IPS-20b (cell line): ENCODE measurements around the gene LRRC8B.
"Not testable (repeated sequence)": the region's sequence is repeated elsewhere in the genome, so short reads cannot be mapped to it uniquely, and the experiment has no call there.

Source experiments
- H3K27ac ChIP-seq: one replicate; pipeline ENCODE4 v1.5.1; 2013; ENCODE audit warnings: low read length
- H3K27me3 ChIP-seq: 2 replicates; pipeline ENCODE4 v1.6.1; 2013; ENCODE audit warnings: mild to moderate bottlenecking, low read length, inconsistent platforms; ENCODE audit not compliant: insufficient read depth
- H3K36me3 ChIP-seq: 2 replicates; pipeline ENCODE4 v1.6.1; 2013; ENCODE audit warnings: low read depth, mild to moderate bottlenecking, inconsistent platforms, low read length, moderate library complexity; ENCODE audit not compliant: insufficient read depth
- H3K4me1 ChIP-seq: 2 replicates; pipeline ENCODE4 v1.6.1; 2013; ENCODE audit warnings: mild to moderate bottlenecking, control low read depth, inconsistent platforms, low read length, moderate library complexity; ENCODE audit not compliant: insufficient read depth
- H3K4me3 ChIP-seq: 2 replicates; pipeline ENCODE4 v1.5.1; 2013; ENCODE audit warnings: mild to moderate bottlenecking, low read length, inconsistent platforms
- H3K9ac ChIP-seq: 2 replicates; pipeline ENCODE4 v1.6.1; 2013; ENCODE audit warnings: low read depth, mild to moderate bottlenecking, inconsistent platforms, low read length, moderate library complexity
- H3K9me3 ChIP-seq: 2 replicates; pipeline ENCODE4 v1.6.1; 2013; ENCODE audit warnings: mild to moderate bottlenecking, low read depth, low read length, inconsistent platforms; ENCODE audit not compliant: insufficient read depth

Gene LRRC8B

GRCh38 chr1:89540406-89540970 lies 15.9 kb downstream of the LRRC8B start:
- no peaks in the 10 kb centered on the region for H3K4me1 ChIP-seq
- no peak overlapping the region for H3K9ac ChIP-seq
- H3K27ac ChIP-seq, result no peak overlapping the region
- no peaks in the 10 kb centered on the region for H3K9me3 ChIP-seq
- no peak overlapping the region for H3K4me3 ChIP-seq
- no peaks in the 10 kb centered on the region for H3K27me3 ChIP-seq
- H3K36me3 ChIP-seq, result no peaks in the 10 kb centered on the region

- H3K27ac ChIP-seq, result no peak overlapping the region
- no peaks in the 10 kb centered on the region for H3K27me3 ChIP-seq
- no peak overlapping the region for H3K4me3 ChIP-seq
- H3K36me3 ChIP-seq, result no peaks in the 10 kb centered on the region
- no peak overlapping the region for H3K9ac ChIP-seq
- no peaks in the 10 kb centered on the region for H3K4me1 ChIP-seq
- no peaks in the 10 kb centered on the region for H3K9me3 ChIP-seq
These were observed 17.7 kb downstream of the LRRC8B start for GRCh38 chr1:89542345-89542744.

- not testable (repeated sequence) for H3K4me1 ChIP-seq, H3K9ac ChIP-seq, H3K9me3 ChIP-seq, H3K4me3 ChIP-seq, H3K36me3 ChIP-seq, H3K27ac ChIP-seq, H3K27me3 ChIP-seq
These were observed 19.0 kb downstream of the LRRC8B start for GRCh38 chr1:89543632-89544031.

GRCh38 chr1:89545264-89546038 lies 20.8 kb downstream of the LRRC8B start:
- Histone ChIP-seq H3K27me3 (no peaks in the 10 kb centered on the region), H3K27ac (no peak overlapping the region), H3K4me3 (no peak overlapping the region), H3K4me1 (no peaks in the 10 kb centered on the region), H3K9ac (no peak overlapping the region), H3K9me3 (no peaks in the 10 kb centered on the region), H3K36me3 (no peaks in the 10 kb centered on the region)

- H3K9ac ChIP-seq, result no peak overlapping the region
- no peak overlapping the region for H3K27ac ChIP-seq
- no peaks in the 10 kb centered on the region for H3K27me3 ChIP-seq
- H3K9me3 ChIP-seq, result no peaks in the 10 kb centered on the region
- H3K36me3 ChIP-seq, result no peaks in the 10 kb centered on the region
- H3K4me1 ChIP-seq, result no peaks in the 10 kb centered on the region
- H3K4me3 ChIP-seq, result no peak overlapping the region
These were observed 21.7 kb downstream of the LRRC8B start for GRCh38 chr1:89546082-89546889.

GRCh38 chr1:89546934-89547562 lies 22.4 kb downstream of the LRRC8B start:
- H3K4me1 ChIP-seq, result no peaks in the 10 kb centered on the region
- no peaks in the 10 kb centered on the region for H3K27me3 ChIP-seq
- no peak overlapping the region for H3K4me3 ChIP-seq
- no peaks in the 10 kb centered on the region for H3K9me3 ChIP-seq
- no peak overlapping the region for H3K27ac ChIP-seq
- no peak overlapping the region for H3K9ac ChIP-seq
- no peaks in the 10 kb centered on the region for H3K36me3 ChIP-seq

GRCh38 chr1:89547563-89548116 lies 23.0 kb downstream of the LRRC8B start:
- Histone ChIP-seq H3K36me3 (no peaks in the 10 kb centered on the region), H3K4me3 (no peak overlapping the region), H3K27me3 (no peaks in the 10 kb centered on the region), H3K9ac (no peak overlapping the region), H3K4me1 (no peaks in the 10 kb centered on the region), H3K9me3 (no peaks in the 10 kb centered on the region), H3K27ac (no peak overlapping the region)

GRCh38 chr1:89548122-89548857 lies 23.7 kb downstream of the LRRC8B start:
- Histone ChIP-seq H3K27me3 (no peaks in the 10 kb centered on the region), H3K9ac (no peak overlapping the region), H3K4me1 (no peaks in the 10 kb centered on the region), H3K4me3 (no peak overlapping the region), H3K36me3 (no peaks in the 10 kb centered on the region), H3K27ac (no peak overlapping the region), H3K9me3 (no peaks in the 10 kb centered on the region)

- no peak overlapping the region for H3K4me3 ChIP-seq
- no peak overlapping the region for H3K9ac ChIP-seq
- no peaks in the 10 kb centered on the region for H3K27me3 ChIP-seq
- H3K36me3 ChIP-seq, result no peaks in the 10 kb centered on the region
- no peaks in the 10 kb centered on the region for H3K4me1 ChIP-seq
- no peaks in the 10 kb centered on the region for H3K9me3 ChIP-seq
- no peak overlapping the region for H3K27ac ChIP-seq
These were observed 26.4 kb downstream of the LRRC8B start for GRCh38 chr1:89550995-89551394.

GRCh38 chr1:89552471-89553081 lies 27.9 kb downstream of the LRRC8B start:
- no peak overlapping the region for H3K27ac ChIP-seq
- no peaks in the 10 kb centered on the region for H3K9me3 ChIP-seq
- no peak overlapping the region for H3K9ac ChIP-seq
- H3K4me3 ChIP-seq, result no peak overlapping the region
- H3K36me3 ChIP-seq, result no peaks in the 10 kb centered on the region
- H3K27me3 ChIP-seq, result no peaks in the 10 kb centered on the region
- 0 out of 2 replicates have a peak, but pooled peaks cover 2% of the 10 kb centered on the region for H3K4me1 ChIP-seq
